Uterus (tissue), 4 donors: ENCODE measurements around the gene FHIP1B. TPM values are rescaled to one million over a fixed set of nuclear protein-coding genes. Genes with fewer than 3 reads are reported as not detected.
"Not testable (repeated sequence)": the region's sequence is repeated elsewhere in the genome, so short reads cannot be mapped to it uniquely, and the experiment has no call there.

Experiments used
- DNase-seq, 2 donors: peaks; one replicate each; pipeline ENCODE4 v3.0.0-alpha.2; 2019 to 2020
- H3K27ac ChIP-seq, 2 donors: fragments of 200-600 bp; sonication (generic); 1 replicate in 1 of 2; 2 replicates in 1 of 2; pipeline ENCODE4 v1.5.1; 2016 to 2018
- H3K27me3 ChIP-seq, 2 donors: fragments of 200-600 bp; sonication (generic); one replicate each; pipeline ENCODE4 v1.5.1; 2018 to 2019; ENCODE audit warnings: control low read depth in 1 of 2
- H3K36me3 ChIP-seq, 2 donors: fragments of 200-600 bp; sonication (generic); one replicate each; pipeline ENCODE4 v1.5.1; 2019; ENCODE audit warnings: control low read depth in 1 of 2
- H3K4me1 ChIP-seq, 2 donors: fragments of 200-600 bp; sonication (generic); one replicate each; pipeline ENCODE4 v1.5.1; 2018 to 2019; ENCODE audit warnings: control low read depth in 1 of 2
- H3K4me3 ChIP-seq, 2 donors: fragments of 200-600 bp; sonication (generic); 1 replicate in 1 of 2; 2 replicates in 1 of 2; pipeline ENCODE4 v1.5.1; 2018 to 2019; ENCODE audit warnings: mild to moderate bottlenecking in 1 of 2
- H3K9me3 ChIP-seq, 2 donors: fragments of 200-600 bp; sonication (generic); one replicate each; pipeline ENCODE4 v1.5.1; 2019; ENCODE audit warnings: control low read depth in 1 of 2
- CTCF ChIP-seq, 4 experiments: fragments of 200-600 bp in 2 of 4; fragments of 450-650 bp in 2 of 4; sonication (generic) in 2 of 4; IDR thresholded peaks; one replicate each; pipeline ENCODE4 v1.5.1; 2016 to 2019; ENCODE audit warnings: antibody characterized with exemption in 4 of 4, mild to moderate bottlenecking in 2 of 4, moderate library complexity in 1 of 4
- POLR2A ChIP-seq, 2 donors: fragments of 450-650 bp; IDR thresholded peaks; one replicate each; pipeline ENCODE4 v1.6.1; 2016; ENCODE audit warnings: antibody characterized with exemption in 2 of 2, mild to moderate bottlenecking in 1 of 2, moderate library complexity in 1 of 2
- intact Hi-C: fragments of 100-400 bp; cut with DNase I; formaldehyde crosslinking; loops from one replicate; pipeline ENCODE4 v1.15.1; 2023; ENCODE audit warnings: low total_unique reads
- total RNA-seq, 4 donors: library from RNA; depleted of rRNA in 3 of 4; stranded (reverse); fragments of >200 nt in 3 of 4; gene quantifications; one replicate each; pipeline versions ENCODE4 v1.1.0 to v1.2.4, GENCODE V29; 2014 to 2023
- donor health status: DM: yes; HTN: yes; CAD: no.

FHIP1B gene
- total RNA-seq, 4 donors from 2014 or later, result 15.4 to 39.8 (median 30.7) TPM

GRCh38 chr11:6249770-6250555 is 15.5 kb upstream of the FHIP1B start:
- peak; percentile 85 to 88 for DNase-seq
- peak overlapping the region; percentile 50 to 64 for H3K27ac ChIP-seq
- TF ChIP-seq CTCF (IDR thresholded peaks at IDR 0.05) (no peak), POLR2A (IDR thresholded peaks at IDR 0.05) (no peak)

GRCh38 chr11:6248897-6249296 is 14.5 kb upstream of the FHIP1B start:
- H3K4me3 ChIP-seq, H3K27me3 ChIP-seq, intact Hi-C loops, H3K36me3 ChIP-seq, DNase-seq, H3K4me1 ChIP-seq, H3K27ac ChIP-seq, H3K9me3 ChIP-seq: not testable (repeated sequence)

More at GRCh38 chr11:6249770-6250555, 15.5 kb upstream of the FHIP1B start:
- Histone ChIP-seq H3K4me1 (no peaks in the 10 kb centered on the region), H3K36me3 (no peaks in the 10 kb centered on the region), H3K27me3 (no peaks in the 10 kb centered on the region), H3K4me3 (no peak overlapping the region), H3K9me3 (no peaks in the 10 kb centered on the region)
- intact Hi-C loops, result no loop called here

GRCh38 chr11:6248248-6248647 is 13.8 kb upstream of the FHIP1B start:
- Histone ChIP-seq H3K4me3 (no peak overlapping the region), H3K27ac (no peak overlapping the region), H3K27me3 (no peaks in the 10 kb centered on the region), H3K36me3 (no peaks in the 10 kb centered on the region), H3K9me3 (no peaks in the 10 kb centered on the region), H3K4me1 (no peaks in the 10 kb centered on the region)
- TF ChIP-seq POLR2A (IDR thresholded peaks at IDR 0.05) (no peak), CTCF (IDR thresholded peaks at IDR 0.05) (no peak)
- intact Hi-C loops, result no loop called here
- no peak for DNase-seq

DNA sequence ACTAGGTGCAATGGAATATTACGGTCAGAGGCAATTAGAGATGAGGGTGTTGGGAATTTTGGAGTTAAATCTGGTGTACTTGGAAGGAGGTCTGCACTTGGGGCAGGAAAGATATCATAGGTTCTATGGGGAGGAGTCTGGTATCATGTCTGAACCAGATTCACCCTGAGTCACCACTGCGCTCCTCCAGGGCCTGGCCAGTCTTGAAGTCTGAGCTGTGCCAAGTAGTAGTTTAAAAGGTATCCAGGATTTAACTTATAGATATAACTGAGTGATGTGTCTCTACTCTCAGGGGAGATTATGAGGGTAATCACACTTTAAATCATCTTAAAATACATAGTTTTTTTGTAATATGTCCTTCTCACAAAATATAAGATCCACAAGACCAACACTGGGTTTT is 11.1 kb upstream of the FHIP1B start:
- no peak for DNase-seq
- Histone ChIP-seq H3K36me3 (no peaks in the 10 kb centered on the region), H3K4me3 (no peak overlapping the region), H3K4me1 (no peaks in the 10 kb centered on the region), H3K27ac (no peak overlapping the region), H3K27me3 (no peaks in the 10 kb centered on the region), H3K9me3 (no peaks in the 10 kb centered on the region)
- intact Hi-C loops, result no loop called here
- TF ChIP-seq POLR2A (IDR thresholded peaks at IDR 0.05) (no peak), CTCF (IDR thresholded peaks at IDR 0.05) (no peak)

DNA sequence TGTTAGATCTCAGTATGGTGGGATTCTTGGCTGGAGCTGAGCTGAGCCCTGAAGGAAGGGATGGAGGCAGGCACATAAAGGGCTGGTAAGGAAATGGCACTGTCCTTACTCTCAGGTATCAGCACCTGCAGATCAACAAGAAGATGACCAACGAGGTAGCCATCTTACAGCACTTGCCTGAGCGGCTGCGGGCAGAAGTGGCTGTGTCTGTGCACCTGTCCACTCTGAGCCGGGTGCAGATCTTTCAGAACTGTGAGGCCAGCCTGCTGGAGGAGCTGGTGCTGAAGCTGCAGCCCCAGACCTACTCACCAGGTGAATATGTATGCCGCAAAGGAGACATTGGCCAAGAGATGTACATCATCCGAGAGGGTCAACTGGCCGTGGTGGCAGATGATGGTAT is 6.9 kb upstream of the FHIP1B start:
- Histone ChIP-seq H3K27ac (no peak overlapping the region), H3K4me1 (no peaks in the 10 kb centered on the region), H3K27me3 (no peaks in the 10 kb centered on the region), H3K4me3 (no peak overlapping the region), H3K36me3 (no peaks in the 10 kb centered on the region), H3K9me3 (no peaks in the 10 kb centered on the region)
- intact Hi-C loops, result no loop called here
- DNase-seq, result no peak
- no peak for TF ChIP-seq POLR2A (IDR thresholded peaks at IDR 0.05)
- TF ChIP-seq CTCF (IDR thresholded peaks at IDR 0.05), result no peak
